ENCODE results near the gene OR10J4. TPM values are rescaled to one million over a fixed set of nuclear protein-coding genes. Genes with fewer than 3 reads are reported as not detected.
A peak's percentile ranks its signal among the peaks of the same experiment; 100 is the strongest.

OR10J4 gene
- total RNA-seq, 4 donors from 2014 or later, result not detected

- no peak for TF ChIP-seq EP300 (IDR thresholded peaks at IDR 0.05)
- no peak for TF ChIP-seq POLR2A (IDR thresholded peaks at IDR 0.05)
- TF ChIP-seq POLR2AphosphoS5 (IDR thresholded peaks at IDR 0.05), result no peak
- TF ChIP-seq CTCF (IDR thresholded peaks at IDR 0.05), result no peak
- Histone ChIP-seq H3K4me1 (no peaks in the 10 kb centered on the region), H3K9me3 (no peaks in the 10 kb centered on the region), H3K36me3 (no peaks in the 10 kb centered on the region), H3K27me3 (no peaks in the 10 kb centered on the region), H3K4me3 (no peak overlapping the region), H3K27ac (no peak overlapping the region)
- no peak for ATAC-seq
- 41 to 66% methylated on average over 2 to 4 of the region's 4 CpGs for WGBS, 2 donors (ENCODE audit: low coverage in 1 of 2)
These were observed 2.7 kb upstream of the OR10J4 start for GRCh38 chr1:159429074-159429861.

GRCh38 chr1:159430985-159431384, 1.0 kb upstream of the OR10J4 start:
- Histone ChIP-seq H3K27me3 (no peaks in the 10 kb centered on the region), H3K36me3 (no peaks in the 10 kb centered on the region), H3K4me1 (no peaks in the 10 kb centered on the region), H3K9me3 (no peaks in the 10 kb centered on the region), H3K27ac (no peak overlapping the region), H3K4me3 (no peak overlapping the region)
- WGBS, 2 donors (ENCODE audit: low coverage in 1 of 2), result 74 to 86% methylated on average over 6 of the region's 6 CpGs
- TF ChIP-seq EP300 (IDR thresholded peaks at IDR 0.05), result no peak
- no peak for TF ChIP-seq POLR2A (IDR thresholded peaks at IDR 0.05)
- TF ChIP-seq CTCF (IDR thresholded peaks at IDR 0.05), result no peak
- no peak for TF ChIP-seq POLR2AphosphoS5 (IDR thresholded peaks at IDR 0.05)
- ATAC-seq, result peak; percentile 31

GRCh38 chr1:159436469-159436868, 4.5 kb downstream of the OR10J4 start:
- Histone ChIP-seq H3K36me3 (no peaks in the 10 kb centered on the region), H3K27me3 (no peaks in the 10 kb centered on the region), H3K9me3 (no peaks in the 10 kb centered on the region), H3K27ac (no peak overlapping the region), H3K4me1 (no peaks in the 10 kb centered on the region), H3K4me3 (no peak overlapping the region)
- no peak for ATAC-seq
- WGBS, 2 donors (ENCODE audit: low coverage in 1 of 2), result 39 to 66% methylated on average over 3 of the region's 4 CpGs
- no peak for TF ChIP-seq CTCF (IDR thresholded peaks at IDR 0.05)

- Histone ChIP-seq H3K4me3 (no peak within 1 kb of the TSS), H3K9me3 (no peaks in the 10 kb centered on the region), H3K36me3 (no peaks in the 10 kb centered on the region), H3K27me3 (no peaks in the 10 kb centered on the region), H3K27ac (no peak within 1 kb of the TSS), H3K4me1 (no peaks in the 10 kb centered on the region)
- no peak for TF ChIP-seq CTCF (IDR thresholded peaks at IDR 0.05)
- TF ChIP-seq EP300 (IDR thresholded peaks at IDR 0.05), result no peak
- no peak for TF ChIP-seq POLR2A (IDR thresholded peaks at IDR 0.05)
- no peak for TF ChIP-seq POLR2AphosphoS5 (IDR thresholded peaks at IDR 0.05)
- no peak for ATAC-seq
These were observed 7.4 kb downstream of the OR10J4 start, which contains the start of gene OR10J1 for GRCh38 chr1:159439422-159439821. Gene OR10J1, plus strand, starts transcription at chr1:159439722. Its CDS starts 70 bp downstream, at chr1:159439792.

- no peaks in the 10 kb centered on the region for H3K4me1 ChIP-seq
- H3K4me3 ChIP-seq, result no peak overlapping the region
- TF ChIP-seq EP300 (IDR thresholded peaks at IDR 0.05), result no peak
- TF ChIP-seq POLR2A (IDR thresholded peaks at IDR 0.05), result no peak
- no peak for TF ChIP-seq CTCF (IDR thresholded peaks at IDR 0.05)
- TF ChIP-seq POLR2AphosphoS5 (IDR thresholded peaks at IDR 0.05), result no peak
- no peaks in the 10 kb centered on the region for H3K9me3 ChIP-seq
- no peaks in the 10 kb centered on the region for H3K27me3 ChIP-seq
- ATAC-seq, result no peak
- H3K27ac ChIP-seq, result no peak overlapping the region
- no peaks in the 10 kb centered on the region for H3K36me3 ChIP-seq
These were observed 9.4 kb downstream of the OR10J4 start for GRCh38 chr1:159441360-159441759.

All from gastroesophageal sphincter (tissue), 4 donors.